ENCODE data around the gene ZNF844.
"Not testable (repeated sequence)": the region's sequence is repeated elsewhere in the genome, so short reads cannot be mapped to it uniquely, and the experiment has no call there.

Gene ZNF844

DNA sequence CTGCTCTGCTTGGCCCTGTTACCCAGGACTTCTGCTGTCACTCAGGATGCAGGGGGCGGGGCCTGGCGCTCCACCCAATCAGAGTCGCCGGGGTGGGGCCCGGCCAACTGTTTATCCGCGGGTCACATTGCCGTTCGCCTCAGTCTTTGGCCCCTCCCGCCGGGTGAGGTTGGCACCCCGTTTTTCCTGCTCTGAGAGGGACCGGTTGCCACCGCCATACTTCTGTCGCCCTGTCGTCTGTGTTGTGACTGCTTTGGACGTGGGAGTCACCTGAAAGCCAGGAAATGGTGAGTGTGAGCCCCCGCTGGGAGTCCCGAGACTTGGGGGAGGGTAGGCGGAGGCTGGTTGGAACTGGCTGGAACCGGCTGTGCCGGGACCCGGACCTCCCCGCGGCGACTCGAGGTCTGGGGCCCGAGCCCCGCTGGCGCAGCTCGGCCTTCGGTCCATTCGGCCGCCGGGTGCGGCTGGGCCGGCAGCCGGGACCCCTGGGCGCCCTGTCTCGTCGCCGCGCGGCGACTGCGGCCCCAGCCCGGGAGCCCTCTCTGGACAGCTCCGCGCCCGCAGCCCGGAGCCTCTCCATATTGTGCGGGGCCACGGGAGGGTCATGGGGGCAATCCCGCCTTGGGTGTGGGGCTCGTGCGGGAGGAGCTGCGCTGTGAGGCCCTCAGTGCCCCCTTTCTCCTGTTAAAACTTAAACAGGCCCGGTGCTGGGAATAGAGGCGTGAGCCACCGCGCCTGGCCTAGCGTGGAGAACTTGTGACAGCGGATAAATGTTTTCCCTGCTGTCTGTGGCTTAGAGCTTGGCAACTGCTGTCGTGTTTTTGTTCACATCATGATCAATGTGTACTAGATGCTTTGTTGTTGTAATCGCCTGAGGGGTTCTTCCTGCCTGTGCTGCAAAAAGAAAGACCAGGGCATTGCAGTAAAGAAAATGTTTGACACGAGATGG lies at the start of gene ZNF844:
Gene ZNF844, plus strand, starts transcription at position 142 of the 949 bp plus-strand sequence. Its CDS starts 143 bp downstream, at position 285.
- DNase-seq, result peak; percentile 73

DNA sequence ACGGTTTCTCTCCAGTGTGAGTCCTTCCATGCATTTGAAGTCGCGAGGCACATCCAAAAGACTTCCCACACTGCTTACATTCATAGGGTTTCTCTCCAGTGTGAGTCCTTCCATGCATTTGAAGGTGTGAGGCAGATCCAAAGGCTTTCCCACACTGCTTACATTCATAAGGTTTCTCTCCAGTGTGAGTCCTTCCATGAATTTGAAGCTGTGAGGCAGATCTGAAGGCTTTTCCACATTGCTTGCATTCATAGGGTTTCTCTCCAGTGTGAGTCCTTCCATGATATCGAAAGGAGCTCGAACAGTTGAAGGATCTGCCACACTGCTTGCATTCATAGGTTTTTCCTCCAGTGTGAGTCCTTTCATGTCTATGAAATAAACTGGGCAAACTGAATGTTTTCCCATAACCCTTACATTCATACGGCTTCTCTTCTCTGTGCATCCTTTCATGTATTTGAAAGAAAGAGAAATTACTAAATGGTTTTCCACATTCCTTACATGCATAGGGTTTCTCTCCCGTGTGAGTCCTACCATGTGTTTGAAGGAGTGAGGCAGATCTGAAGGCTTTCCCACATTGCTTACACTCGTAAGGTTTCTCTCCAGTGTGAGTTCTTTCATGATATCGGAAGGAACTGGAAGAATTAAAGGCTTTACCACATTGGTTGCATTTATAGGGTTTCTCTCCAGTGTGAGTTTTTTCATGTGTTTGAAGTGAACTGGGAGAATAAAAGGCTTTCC lies 49.3 kb upstream of the ZNF844 start:
- DNase-seq, result no peak

DNA sequence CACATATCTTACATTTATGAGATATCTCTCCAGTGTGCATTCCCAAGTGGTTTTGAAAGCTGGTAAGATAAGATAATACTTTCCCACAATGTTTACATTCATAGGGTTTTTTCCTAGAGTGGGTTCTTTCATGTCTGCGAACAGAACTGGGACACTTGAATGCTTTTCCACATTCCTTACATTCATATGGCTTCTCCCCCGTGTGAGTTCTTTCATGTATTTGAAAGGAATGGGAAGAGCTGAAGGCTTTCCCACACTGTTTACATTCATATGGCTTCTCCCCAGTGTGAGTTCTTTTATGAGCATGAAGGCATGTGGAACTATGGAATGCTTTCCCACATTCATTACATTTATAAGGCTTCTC lies 48.8 kb upstream of the ZNF844 start:
- DNase-seq, result no peak

DNA sequence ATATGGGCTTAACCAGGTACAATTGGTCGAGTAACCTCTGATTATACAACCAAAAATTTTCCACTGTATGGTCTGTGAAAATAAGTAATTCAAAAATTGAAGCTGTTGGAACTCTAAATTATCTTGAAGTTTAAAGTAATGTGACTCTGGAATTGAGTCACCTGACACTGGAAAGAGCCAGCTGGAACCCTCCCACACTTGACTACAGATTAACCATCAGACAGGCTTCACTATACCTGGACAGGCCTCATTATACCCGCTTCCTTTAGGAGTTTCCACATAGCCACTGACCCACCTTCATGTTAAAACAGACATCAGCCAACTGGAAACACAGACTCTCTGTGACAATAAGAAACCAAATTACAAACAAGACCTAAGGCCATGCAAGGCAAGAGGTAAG lies 30.3 kb upstream of the ZNF844 start:
- no peak for DNase-seq

DNA sequence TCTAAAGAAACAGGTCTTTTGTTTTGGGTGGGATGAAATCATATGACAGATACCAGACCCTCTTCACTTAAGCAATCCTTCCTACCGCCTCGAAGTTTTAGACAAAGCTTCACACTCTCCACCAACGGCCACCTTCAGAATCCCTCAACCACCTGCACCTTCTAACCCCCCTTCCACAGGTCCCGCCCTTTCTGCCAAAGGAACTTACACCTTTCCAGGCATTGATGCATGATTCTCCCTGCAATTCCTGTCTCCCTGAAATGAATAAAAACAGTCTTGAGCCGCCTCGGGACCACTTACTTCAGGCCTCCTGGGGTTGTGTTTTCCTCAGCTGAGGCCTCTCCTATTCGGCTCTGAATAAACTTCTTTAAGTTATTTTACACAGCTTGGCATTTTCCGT lies 29.9 kb upstream of the ZNF844 start:
- no peak for DNase-seq

DNA sequence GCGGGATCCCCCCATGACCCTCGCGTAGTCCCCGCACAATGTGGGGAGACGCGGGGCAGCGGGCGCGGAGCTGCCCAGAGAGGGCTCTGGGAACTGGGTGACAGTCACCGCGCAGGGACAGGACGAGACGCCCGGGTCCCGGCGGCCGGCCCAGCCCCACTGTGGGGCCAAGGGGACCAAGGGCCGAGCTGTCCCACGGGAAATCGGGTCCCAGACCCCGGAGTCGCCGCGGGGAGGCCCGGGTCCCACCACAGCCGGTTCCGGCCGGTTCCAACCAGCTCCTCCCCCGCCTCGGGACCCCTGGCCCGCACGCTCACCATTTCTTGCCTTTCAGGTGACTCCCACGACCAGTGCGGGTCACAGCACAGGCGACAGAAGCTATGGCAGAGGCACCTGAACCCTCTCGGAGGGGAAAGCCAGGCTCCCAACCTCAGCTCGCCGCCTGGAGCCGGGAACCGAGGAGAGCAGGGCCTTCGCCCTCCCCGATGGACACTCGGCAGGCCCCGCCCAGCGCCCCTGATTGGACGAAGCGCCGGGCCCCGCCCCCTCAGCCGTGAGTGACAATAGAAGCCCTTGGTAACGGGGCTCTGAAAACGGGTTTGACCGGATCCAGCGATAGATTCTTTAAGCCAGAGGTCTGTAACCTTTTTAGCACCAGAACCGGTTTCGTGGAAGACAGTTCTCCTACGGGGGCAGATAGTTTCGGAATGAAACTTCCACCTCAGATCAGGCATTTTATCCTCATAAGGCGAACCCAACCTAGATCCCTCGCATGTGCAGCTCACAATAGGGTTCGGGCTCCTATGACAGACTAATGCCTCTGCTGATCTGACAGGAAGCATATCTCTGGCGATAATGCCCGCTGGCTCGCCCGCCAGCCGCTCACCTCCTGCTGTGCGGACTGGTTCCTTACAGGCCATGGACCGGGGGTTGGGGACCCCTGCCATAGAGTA lies 29.0 kb upstream of the ZNF844 start, which contains the start of gene ZNF433:
Gene ZNF433, minus strand, starts transcription at position 460 of the 953 bp plus-strand sequence. Its CDS starts 140 bp downstream, at position 320.
- peak; percentile 72 for DNase-seq

DNA sequence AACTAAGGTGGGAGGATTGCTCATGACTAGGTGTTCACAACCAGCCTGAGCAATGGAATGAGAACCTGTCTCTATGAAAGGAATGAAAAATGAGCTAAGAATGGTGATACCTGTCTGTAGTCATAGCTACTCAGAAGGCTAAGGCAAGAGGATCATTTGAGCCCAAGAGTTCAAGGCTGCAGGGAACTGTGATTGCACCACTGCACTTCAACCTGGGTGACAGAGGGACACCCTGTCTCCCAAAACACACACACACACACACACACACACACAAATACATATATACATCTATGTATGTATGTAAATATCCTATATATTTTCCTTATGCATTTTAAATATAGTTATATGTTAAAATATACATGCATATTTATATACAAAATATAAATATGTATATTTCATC lies 21.6 kb upstream of the ZNF844 start:
- no peak for DNase-seq

DNA sequence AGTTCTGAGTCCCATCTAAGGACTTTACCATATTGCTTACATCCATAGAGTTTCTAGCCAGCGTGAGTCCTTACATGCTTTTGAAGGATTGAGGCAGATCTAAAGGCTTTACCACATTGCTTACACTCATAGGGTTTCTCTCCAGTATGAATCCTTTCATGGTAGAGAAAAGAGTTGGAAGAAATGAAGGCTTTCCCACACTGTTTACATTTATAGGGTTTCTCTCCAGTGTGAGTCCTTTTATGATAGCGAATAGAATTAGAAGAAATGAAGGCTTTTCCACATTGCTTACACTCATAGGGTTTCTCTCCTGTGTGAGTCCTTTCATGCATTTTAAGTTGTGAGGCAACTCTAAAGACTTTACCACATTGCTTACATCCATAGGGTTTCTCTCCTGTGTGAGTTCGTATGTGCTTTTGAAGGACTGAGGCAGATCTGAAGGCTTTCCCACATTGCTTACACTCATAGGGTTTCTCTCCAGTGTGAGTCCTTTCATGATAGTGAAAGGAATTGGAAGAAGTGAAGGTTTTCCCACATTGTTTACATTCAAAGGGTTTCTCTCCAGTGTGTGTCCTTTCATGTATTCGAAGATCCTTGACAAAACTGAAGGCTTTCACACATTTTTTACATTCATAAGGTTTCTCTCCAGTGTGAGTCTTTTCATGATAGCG lies 20.6 kb upstream of the ZNF844 start:
- DNase-seq, result no peak

DNA sequence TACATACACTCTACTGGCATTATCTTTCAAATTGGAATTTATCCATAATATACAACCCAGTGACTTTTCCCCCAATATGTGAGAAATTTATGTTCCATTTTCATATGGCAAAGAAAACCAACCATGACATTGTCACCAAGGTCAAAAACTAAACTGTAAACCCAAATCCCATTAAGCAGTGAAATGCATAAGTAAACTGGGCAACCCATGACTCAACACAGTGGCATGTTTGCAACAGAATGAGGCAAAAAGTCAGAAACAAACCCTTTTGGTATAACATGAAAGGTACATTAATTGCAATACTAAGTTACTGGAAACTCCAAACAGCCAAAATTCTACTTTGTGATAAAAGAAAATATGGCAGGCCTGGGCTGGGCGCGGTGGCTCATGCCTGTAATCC lies 16.7 kb upstream of the ZNF844 start:
- DNase-seq, result no peak

DNA sequence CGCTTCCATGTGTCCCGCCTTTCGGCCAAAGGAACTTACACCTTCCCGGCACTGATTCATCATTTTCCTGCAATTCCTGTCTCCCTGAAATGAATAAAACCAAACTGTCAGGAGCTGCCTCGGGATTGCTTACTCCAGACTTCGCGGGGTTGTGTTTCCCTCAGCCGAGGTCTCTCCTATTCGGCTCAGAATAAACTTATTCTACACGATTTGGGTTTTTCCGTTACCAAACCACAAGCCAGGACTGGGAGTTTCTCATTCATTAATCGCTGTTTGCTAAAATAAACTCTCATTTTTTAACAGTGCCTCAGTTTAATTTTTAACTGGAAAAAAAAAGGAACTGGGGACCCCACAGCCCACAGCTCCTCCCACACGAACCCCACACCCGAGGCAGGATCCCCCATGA lies 12.4 kb upstream of the ZNF844 start:
- DNase-seq, result no peak

DNA sequence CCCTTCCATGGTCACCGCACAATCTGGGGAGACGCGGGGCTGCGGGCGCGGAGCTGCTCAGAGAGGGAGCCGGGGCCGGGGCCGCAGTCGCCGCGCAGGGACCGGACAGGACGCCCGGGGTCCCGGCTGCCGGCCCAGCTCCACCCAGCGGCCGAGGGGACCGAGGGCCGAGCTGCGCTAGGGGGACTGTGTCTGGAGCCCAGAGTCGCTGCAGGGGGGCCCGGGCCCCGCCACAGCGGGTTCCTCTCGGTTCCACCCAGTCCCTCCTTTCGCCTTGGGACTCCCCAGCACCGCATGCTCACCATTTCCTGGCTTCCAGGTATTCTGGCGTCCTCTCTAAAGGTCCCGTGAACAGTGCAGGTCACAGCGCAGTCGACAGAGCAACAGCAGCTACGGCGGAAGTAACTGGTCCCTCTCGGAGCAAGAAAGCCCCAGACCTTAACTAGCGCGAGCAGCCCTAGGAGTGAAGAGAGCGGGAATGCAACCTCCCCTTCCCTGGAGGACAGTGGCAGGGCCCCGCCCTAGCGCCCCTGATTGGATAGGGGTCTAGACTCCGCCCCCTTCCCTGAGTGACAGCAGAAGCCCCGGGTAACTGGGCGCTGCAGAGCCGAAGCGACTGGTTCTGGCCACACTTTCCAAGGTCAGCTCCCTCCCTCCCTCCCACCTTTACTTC lies 11.9 kb upstream of the ZNF844 start, which contains the start of gene ZNF878:
Gene ZNF878, minus strand, starts transcription at position 465 of the 673 bp plus-strand sequence. Its CDS starts 160 bp downstream, at position 305.
- DNase-seq, result peak; percentile 50

DNA sequence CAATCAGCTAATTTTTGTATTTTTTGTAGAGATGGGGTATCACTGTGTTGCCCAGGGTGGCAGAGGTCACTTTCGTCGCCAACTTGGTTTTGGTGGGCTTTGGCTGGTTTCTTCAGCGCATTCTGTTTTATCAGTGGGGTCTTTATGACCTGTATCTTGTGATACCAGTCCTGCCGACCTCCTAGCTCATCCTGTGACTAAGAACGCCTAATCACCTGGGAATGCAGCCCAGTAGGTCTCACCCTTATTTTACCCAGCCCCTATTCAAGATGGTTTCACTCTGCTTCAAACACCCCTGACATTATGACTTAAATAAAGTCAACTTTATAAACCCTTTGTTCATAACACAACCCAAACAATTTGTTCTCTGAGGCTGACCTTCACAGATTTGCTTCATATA lies 8.7 kb upstream of the ZNF844 start:
- no peak for DNase-seq

DNA sequence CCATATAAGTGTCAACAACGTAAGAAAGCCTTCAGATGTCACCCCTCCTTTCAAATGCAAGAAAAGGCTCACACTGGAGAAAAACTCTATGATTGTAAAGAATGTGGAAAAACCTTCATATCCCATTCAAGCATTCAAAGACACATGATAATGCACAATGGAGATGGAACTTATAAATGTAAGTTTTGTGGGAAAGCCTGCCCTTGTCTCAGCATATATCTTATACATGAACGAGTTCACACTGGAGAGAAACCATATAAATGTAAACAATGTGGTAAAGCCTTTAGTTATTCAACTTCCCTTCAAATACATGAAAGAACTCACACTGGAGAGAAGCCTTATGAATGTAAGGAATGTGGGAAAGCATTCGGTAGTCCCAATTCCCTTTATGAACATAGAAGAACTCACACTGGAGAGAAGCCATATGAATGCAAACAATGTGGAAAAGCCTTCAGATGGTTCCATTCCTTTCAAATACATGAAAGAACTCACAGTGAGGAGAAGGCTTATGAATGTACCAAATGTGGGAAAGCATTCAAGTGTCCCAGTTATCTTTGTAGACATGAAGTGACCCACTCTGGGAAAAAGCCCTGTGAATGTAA lies 11.1 kb downstream of the ZNF844 start:
- no peak for DNase-seq

DNA sequence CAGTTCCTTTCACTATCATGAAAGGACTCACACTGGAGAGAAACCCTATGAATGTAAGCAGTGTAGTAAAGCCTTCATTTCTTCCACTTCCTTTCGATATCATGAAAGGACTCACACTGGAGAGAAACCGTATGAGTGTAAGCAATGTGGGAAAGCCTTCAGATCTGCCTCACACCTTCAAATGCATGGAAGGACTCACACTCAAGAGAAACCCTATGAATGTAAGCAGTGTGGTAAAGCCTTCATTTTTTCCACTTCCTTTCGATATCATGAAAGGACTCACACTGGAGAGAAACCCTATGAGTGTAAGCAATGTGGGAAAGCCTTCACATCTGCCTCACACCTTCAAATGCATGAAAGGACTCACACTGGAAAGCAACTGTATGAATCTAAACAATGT lies 11.8 kb downstream of the ZNF844 start:
- DNase-seq, result not testable (repeated sequence)

DNA sequence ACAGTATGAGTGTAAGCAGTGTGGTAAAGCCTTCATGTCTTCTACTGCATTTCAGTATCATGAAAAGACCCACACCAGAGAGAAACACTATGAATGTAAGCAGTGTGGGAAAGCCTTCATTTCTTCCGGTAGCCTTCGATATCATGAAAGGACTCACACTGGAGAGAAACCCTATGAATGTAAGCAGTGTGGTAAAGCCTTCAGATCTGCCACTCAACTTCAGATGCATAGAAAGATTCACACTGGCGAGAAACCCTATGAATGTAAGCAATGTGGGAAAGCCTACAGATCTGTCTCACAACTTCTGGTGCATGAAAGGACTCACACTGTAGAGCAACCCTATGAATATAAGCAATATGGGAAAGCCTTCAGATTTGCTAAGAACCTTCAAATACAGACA lies 12.8 kb downstream of the ZNF844 start:
- no peak for DNase-seq

DNA sequence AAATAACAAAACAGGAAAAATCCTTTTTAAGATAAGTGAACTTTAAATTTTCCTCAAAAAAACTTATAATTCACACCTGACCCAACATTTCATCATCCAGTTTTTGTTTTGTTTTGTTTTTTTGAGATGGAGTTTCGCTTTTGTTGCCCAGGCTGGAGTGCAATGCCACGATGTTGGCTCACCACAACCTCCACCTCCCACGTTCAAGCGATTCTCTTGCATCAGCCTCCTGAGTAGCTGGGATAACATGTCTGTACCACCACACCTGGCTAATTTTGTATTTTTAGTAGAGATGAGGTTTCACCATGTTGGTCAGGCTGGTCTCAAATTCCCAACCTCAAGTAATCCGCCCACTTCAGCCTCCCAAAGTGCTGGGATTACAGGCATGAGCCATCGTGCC lies 18.8 kb downstream of the ZNF844 start:
- not testable (repeated sequence) for DNase-seq

DNA sequence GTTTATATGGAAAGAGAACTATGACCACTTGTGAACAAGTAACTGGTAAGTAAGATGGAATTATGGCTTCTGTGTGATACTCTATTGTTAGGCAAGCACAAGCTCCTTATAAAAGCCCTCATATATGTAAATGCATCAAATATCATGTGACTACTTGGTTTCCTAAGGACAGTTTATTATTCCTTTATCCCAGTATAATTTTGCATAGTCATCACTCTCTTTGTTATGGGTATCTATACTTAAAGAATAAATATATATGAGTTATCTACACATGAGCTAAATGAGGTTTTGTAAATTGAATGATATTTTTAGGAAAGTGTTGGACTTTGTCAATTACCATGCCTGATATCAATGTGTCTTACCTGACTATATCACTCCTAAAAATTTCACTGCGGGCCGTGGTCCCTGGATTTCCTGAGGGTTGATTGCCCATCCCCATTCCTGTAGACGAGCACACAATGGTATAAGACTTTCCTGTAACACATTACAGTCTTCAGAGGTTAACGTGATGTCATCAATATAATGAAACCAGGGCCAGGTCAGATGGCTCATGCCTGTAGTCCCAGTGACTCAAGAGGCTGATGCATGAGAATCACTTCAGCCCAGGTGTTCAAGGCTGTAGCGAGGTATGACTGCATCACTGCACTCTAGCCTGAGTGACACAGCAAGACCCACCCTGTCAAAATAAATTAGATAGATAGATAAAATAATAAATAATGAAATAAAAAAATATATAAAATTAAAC lies 20.7 kb downstream of the ZNF844 start:
- no peak for DNase-seq

DNA sequence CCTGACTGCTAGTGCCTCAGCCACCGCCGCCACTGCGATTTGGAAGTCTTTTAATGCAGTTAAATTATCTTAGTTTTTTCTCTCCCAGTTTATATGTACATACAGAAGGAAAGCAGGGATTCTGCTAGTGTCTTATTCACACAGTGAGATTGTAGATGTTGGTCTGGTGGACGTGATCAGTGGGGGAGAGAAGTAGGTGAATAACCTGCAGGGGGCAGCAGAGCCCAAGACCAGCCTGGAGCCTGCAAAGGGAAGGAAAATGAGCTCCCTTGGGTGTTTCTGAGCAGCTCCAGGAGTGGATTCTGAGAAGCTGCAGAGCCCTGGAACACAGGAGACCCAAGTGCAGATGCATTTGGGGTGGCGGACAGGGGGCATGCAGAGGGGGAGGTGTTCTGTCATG lies 26.3 kb downstream of the ZNF844 start:
- peak; percentile 23 for DNase-seq

DNA sequence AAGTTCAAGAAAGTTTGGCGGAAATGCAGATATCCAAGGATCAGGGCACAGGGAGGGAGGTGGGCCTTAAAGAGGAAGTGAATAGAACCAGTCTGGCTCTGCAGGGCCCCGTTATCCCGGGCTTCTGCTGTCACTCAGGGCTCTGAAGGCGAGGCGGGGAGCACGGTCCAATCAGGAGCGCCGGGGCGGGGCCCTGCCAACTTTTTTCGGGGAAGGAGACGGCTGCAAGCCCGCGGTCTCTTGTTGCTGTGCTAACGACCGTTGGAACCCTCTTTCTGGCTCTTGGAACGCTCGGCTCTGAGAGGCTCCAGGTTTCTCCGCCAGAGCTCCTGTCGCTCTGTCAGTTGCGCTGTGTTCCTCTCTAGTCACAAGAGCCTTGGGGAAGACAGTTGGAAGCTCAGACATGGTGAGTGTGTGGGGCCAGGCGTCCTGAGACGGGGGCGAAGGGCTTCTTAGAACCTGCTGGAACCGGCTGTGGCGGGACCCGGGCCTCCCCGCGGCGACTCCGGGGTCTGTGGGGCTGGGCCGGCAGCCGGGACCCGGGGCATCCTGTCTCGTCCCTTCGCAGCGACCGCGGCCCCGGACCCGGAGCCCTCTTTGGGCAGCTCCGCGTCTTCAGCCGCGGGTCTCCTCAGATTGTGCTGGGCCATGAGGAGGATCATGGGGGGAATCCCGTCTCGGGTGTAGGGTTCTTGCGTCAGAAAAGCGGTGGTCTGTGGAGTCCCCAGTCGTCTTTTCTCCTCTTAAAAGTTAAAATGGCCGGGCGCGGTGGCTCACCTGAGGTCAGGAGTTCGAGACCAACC lies 27.7 kb downstream of the ZNF844 start:
- peak; percentile 75 for DNase-seq
